ENCODE data around the gene CCDC61.

CCDC61 gene

GRCh38 chr19:45973553-45974338 lies 21.5 kb upstream of the CCDC61 start, which contains the start of gene NOVA2:
Gene NOVA2, minus strand, starts transcription at chr19:45973865. Its CDS starts 514 bp downstream, at chr19:45973351.
- in situ Hi-C loops (cut with MboI; ENCODE audit: low sequenced_read_pairs, unreplicated experiment): no loop called here
- TF ChIP-seq CTCF (IDR thresholded peaks at IDR 0.05; ENCODE audit: borderline replicate concordance, control extremely low read depth, extremely low read depth, insufficient read depth, missing control alignments): no peak
- DNase-seq (ENCODE audit: low spot score): peak; percentile 81

GRCh38 chr19:45975306-45976070 lies 19.8 kb upstream of the CCDC61 start:
- TF ChIP-seq CTCF (IDR thresholded peaks at IDR 0.05; ENCODE audit: borderline replicate concordance, control extremely low read depth, extremely low read depth, insufficient read depth, missing control alignments): no peak
- DNase-seq (ENCODE audit: low spot score): no peak
- in situ Hi-C loops (cut with MboI; ENCODE audit: low sequenced_read_pairs, unreplicated experiment): no loop called here

GRCh38 chr19:45976178-45976577 lies 19.1 kb upstream of the CCDC61 start:
- TF ChIP-seq CTCF (IDR thresholded peaks at IDR 0.05; ENCODE audit: borderline replicate concordance, control extremely low read depth, extremely low read depth, insufficient read depth, missing control alignments): no peak
- no peak for DNase-seq (ENCODE audit: low spot score)
- in situ Hi-C loops (cut with MboI; ENCODE audit: low sequenced_read_pairs, unreplicated experiment): no loop called here

- in situ Hi-C loops (cut with MboI; ENCODE audit: low sequenced_read_pairs, unreplicated experiment): no loop called here
- no peak for DNase-seq (ENCODE audit: low spot score)
These were observed 17.1 kb upstream of the CCDC61 start for GRCh38 chr19:45978156-45978555.

GRCh38 chr19:45981350-45981749 lies 13.9 kb upstream of the CCDC61 start:
- in situ Hi-C loops (cut with MboI; ENCODE audit: low sequenced_read_pairs, unreplicated experiment): no loop called here
- TF ChIP-seq CTCF (IDR thresholded peaks at IDR 0.05; ENCODE audit: borderline replicate concordance, control extremely low read depth, extremely low read depth, insufficient read depth, missing control alignments): no peak
- no peak for DNase-seq (ENCODE audit: low spot score)

More at GRCh38 chr19:45978156-45978555, 17.1 kb upstream of the CCDC61 start:
- no peak for TF ChIP-seq CTCF (IDR thresholded peaks at IDR 0.05; ENCODE audit: borderline replicate concordance, control extremely low read depth, extremely low read depth, insufficient read depth, missing control alignments)

GRCh38 chr19:45985321-45985720 lies 9.9 kb upstream of the CCDC61 start:
- in situ Hi-C loops (cut with MboI; ENCODE audit: low sequenced_read_pairs, unreplicated experiment): no loop called here
- DNase-seq (ENCODE audit: low spot score): no peak
- TF ChIP-seq CTCF (IDR thresholded peaks at IDR 0.05; ENCODE audit: borderline replicate concordance, control extremely low read depth, extremely low read depth, insufficient read depth, missing control alignments): no peak

All from GM13976 (cell line).